GM12875 (cell line): Measurements from ENCODE around the gene MAB21L4.

Experiments
- H3K4me3 ChIP-seq: one replicate; pipeline ENCODE4 v1.5.1; 2011; ENCODE audit warnings: low read depth, low read length, control low read depth
- CTCF ChIP-seq: IDR thresholded peaks from 2 replicates; pipeline ENCODE4 v1.5.1; 2011; ENCODE audit warnings: low read depth, mild to moderate bottlenecking, control low read depth, inconsistent platforms, low read length, moderate library complexity, borderline replicate concordance; ENCODE audit not compliant: insufficient read depth

The MAB21L4 gene

GRCh38 chr2:240872317-240873097, 23.4 kb downstream of the MAB21L4 start:
- no peak for TF ChIP-seq CTCF
- H3K4me3 ChIP-seq, result no peak overlapping the region

GRCh38 chr2:240871071-240871958, 24.6 kb downstream of the MAB21L4 start:
- no peak for TF ChIP-seq CTCF
- no peak overlapping the region for H3K4me3 ChIP-seq

- no peak overlapping the region for H3K4me3 ChIP-seq
- no peak for TF ChIP-seq CTCF
These were observed 25.7 kb downstream of the MAB21L4 start for GRCh38 chr2:240869956-240870875.

- no peak for TF ChIP-seq CTCF
- H3K4me3 ChIP-seq, result no peak overlapping the region
These were observed 26.6 kb downstream of the MAB21L4 start for GRCh38 chr2:240869109-240869955.

GRCh38 chr2:240868286-240869108, 27.5 kb downstream of the MAB21L4 start, which contains the start of gene AGXT:
Gene AGXT (plus strand): TSS chr2:240868824. CDS start chr2:240868866, 42 bp downstream.
- TF ChIP-seq CTCF, result no peak
- H3K4me3 ChIP-seq, result no peak within 1 kb of the TSS
